Caki2 (cell line): ENCODE results near the gene GFM2. TPM values are rescaled to one million over a fixed set of nuclear protein-coding genes. Genes with fewer than 3 reads are reported as not detected.
"Not testable (repeated sequence)": the region's sequence is repeated elsewhere in the genome, so short reads cannot be mapped to it uniquely, and the experiment has no call there.

ENCODE experiments used
- DNase-seq: peaks from one replicate; pipeline ENCODE4 v3.0.0-alpha.2; 2015; ENCODE audit warnings: low read depth
- in situ Hi-C: cut with HindIII; loops from 2 replicates; pipeline ENCODE4 v1.10.0; 2016; ENCODE audit warnings: low sequenced_read_pairs, low pct_unique_long_range_greater_than_20kb, mixed read lengths
- total RNA-seq: library from RNA; depleted of rRNA; stranded (reverse); fragments of >200 nt; shearing (Covaris generic); gene quantifications from 2 replicates; pipeline ENCODE4 v1.2.3, GENCODE V29; 2014; ENCODE audit warnings: low replicate concordance

The GFM2 gene
- total RNA-seq, 1 experiment from 2014 or later = 36.7 TPM

- DNase-seq = no peak
- in situ Hi-C loops = no loop called here
Observed at GRCh38 chr5:74738406-74738805, 28.5 kb downstream of the GFM2 start.

GRCh38 chr5:74736759-74737158 lies 30.2 kb downstream of the GFM2 start:
- in situ Hi-C loops = no loop called here
- no peak for DNase-seq

GRCh38 chr5:74725331-74725730 lies 41.6 kb downstream of the GFM2 start:
- in situ Hi-C loops = no loop called here
- no peak for DNase-seq

GRCh38 chr5:74722271-74722670 lies 44.6 kb downstream of the GFM2 start:
- in situ Hi-C loops = no loop called here
- DNase-seq = no peak

GRCh38 chr5:74717596-74717995 lies 49.3 kb downstream of the GFM2 start:
- in situ Hi-C loops = no loop called here

GRCh38 chr5:74693191-74693590 lies 73.7 kb downstream of the GFM2 start:
- no peak for DNase-seq
- in situ Hi-C loops = no loop called here

More at GRCh38 chr5:74717596-74717995, 49.3 kb downstream of the GFM2 start:
- DNase-seq = no peak

GRCh38 chr5:74686962-74687751 lies 79.8 kb downstream of the GFM2 start:
- in situ Hi-C loops = no loop called here
- DNase-seq = no peak

- no peak for DNase-seq
- in situ Hi-C loops = no loop called here
Observed at GRCh38 chr5:74685979-74686631, 80.8 kb downstream of the GFM2 start.

GRCh38 chr5:74684900-74685851 lies 81.7 kb downstream of the GFM2 start, which contains the start of gene HEXB:
HEXB (plus strand) TSS chr5:74685233; CDS start chr5:74685261, 28 bp downstream.
- DNase-seq = peak; percentile 77
- in situ Hi-C loops = no loop called here

- DNase-seq = no peak
- in situ Hi-C loops = no loop called here
Observed at GRCh38 chr5:74679966-74680365, 87.0 kb downstream of the GFM2 start.

GRCh38 chr5:74679300-74679699 lies 87.6 kb downstream of the GFM2 start:
- DNase-seq, in situ Hi-C loops: not testable (repeated sequence)

GRCh38 chr5:74678123-74678522 lies 88.8 kb downstream of the GFM2 start:
- in situ Hi-C loops, DNase-seq: not testable (repeated sequence)

- DNase-seq, in situ Hi-C loops: not testable (repeated sequence)
Observed at GRCh38 chr5:74676466-74676865, 90.5 kb downstream of the GFM2 start.

GRCh38 chr5:74673011-74673790 lies 93.7 kb downstream of the GFM2 start:
- in situ Hi-C loops = no loop called here
- peak; percentile 22 for DNase-seq

- in situ Hi-C loops = no loop called here
- DNase-seq = no peak
Observed at GRCh38 chr5:74672215-74672877, 94.6 kb downstream of the GFM2 start.
